Upper lobe of right lung (tissue), 1 donor: ENCODE data around the gene TANC2. TPM values are rescaled to one million over a fixed set of nuclear protein-coding genes. Genes with fewer than 3 reads are reported as not detected.

Experiments
- ATAC-seq: fragments of 200-7000 bp; cut with Tn5 transposase; one replicate; pipeline ENCODE4 v1.9.1; 2020; ENCODE audit warnings: mild to moderate bottlenecking, moderate library complexity
- DNase-seq: peaks from one replicate; pipeline ENCODE4 v3.0.0-alpha.2; 2020
- H3K27ac ChIP-seq: fragments of 200-600 bp; one replicate; pipeline ENCODE4 v1.8.0; 2022
- H3K27me3 ChIP-seq: fragments of 200-600 bp; one replicate; pipeline ENCODE4 v1.8.0; 2022; ENCODE audit warnings: mild to moderate bottlenecking
- H3K36me3 ChIP-seq: fragments of 200-600 bp; one replicate; pipeline ENCODE4 v1.8.0; 2022
- H3K4me1 ChIP-seq: fragments of 200-600 bp; one replicate; pipeline ENCODE4 v1.8.0; 2022
- H3K4me3 ChIP-seq: fragments of 200-600 bp; one replicate; pipeline ENCODE4 v1.8.0; 2022; ENCODE audit warnings: mild to moderate bottlenecking
- H3K9me3 ChIP-seq: fragments of 200-600 bp; one replicate; pipeline ENCODE4 v1.8.0; 2022
- intact Hi-C: fragments of 100-400 bp; cut with DNase I; formaldehyde crosslinking; loops from one replicate; pipeline ENCODE4 v1.11.0; 2022
- total RNA-seq: library from RNA; stranded (reverse); fragmentation: NEBNext Ultra II Directional; extraction: Animal tissue kit (Norgen Biotek cat#: 25700); gene quantifications from one replicate; pipeline ENCODE4 v1.2.1, GENCODE V29; 2021
- TF ChIP-seq, protein P1 (sequence below): fragments of 200-600 bp; IDR thresholded peaks from one replicate; pipeline ENCODE4 v1.8.0; 2022; ENCODE audit warnings: antibody characterized with exemption
- donor health status: DM: no; HTN: yes; CAD: no; lungs with severe emphysema.

The TANC2 gene
- total RNA-seq, 1 donor from 2014 or later = 114 TPM

- no peaks in the 10 kb centered on the region for H3K36me3 ChIP-seq
- ATAC-seq = peak; percentile 84
- TF ChIP-seq, protein P1, sequence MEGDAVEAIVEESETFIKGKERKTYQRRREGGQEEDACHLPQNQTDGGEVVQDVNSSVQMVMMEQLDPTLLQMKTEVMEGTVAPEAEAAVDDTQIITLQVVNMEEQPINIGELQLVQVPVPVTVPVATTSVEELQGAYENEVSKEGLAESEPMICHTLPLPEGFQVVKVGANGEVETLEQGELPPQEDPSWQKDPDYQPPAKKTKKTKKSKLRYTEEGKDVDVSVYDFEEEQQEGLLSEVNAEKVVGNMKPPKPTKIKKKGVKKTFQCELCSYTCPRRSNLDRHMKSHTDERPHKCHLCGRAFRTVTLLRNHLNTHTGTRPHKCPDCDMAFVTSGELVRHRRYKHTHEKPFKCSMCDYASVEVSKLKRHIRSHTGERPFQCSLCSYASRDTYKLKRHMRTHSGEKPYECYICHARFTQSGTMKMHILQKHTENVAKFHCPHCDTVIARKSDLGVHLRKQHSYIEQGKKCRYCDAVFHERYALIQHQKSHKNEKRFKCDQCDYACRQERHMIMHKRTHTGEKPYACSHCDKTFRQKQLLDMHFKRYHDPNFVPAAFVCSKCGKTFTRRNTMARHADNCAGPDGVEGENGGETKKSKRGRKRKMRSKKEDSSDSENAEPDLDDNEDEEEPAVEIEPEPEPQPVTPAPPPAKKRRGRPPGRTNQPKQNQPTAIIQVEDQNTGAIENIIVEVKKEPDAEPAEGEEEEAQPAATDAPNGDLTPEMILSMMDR = no peak
- H3K9me3 ChIP-seq = no peaks in the 10 kb centered on the region
- H3K4me3 ChIP-seq = no peak overlapping the region
- no peak overlapping the region for H3K27ac ChIP-seq
- H3K27me3 ChIP-seq = no peaks in the 10 kb centered on the region
- intact Hi-C loops = no loop called here
- no peak for DNase-seq
- H3K4me1 ChIP-seq = no peaks in the 10 kb centered on the region
Observed at GRCh38 chr17:62933501-62934385, 32.3 kb upstream of the TANC2 start.

DNA sequence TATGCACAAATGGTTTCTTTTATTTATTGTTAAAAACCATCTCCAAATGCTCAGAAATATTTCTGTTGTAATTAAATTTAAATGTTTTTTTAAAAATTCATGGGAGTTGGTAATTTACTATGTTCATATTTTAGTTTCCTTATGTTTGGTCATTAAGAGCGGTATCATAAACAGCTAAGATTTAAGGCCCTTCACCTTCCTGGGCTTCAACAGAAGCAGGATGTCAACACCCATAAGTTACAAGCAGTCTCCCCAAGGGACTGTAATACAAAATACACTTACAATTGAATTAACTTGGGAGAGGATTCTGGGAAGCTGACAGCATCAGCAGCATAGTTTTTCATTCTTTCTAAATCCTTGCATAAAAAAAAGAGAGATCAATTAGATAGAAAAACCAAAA is 30.9 kb upstream of the TANC2 start:
- no peak for ATAC-seq
- H3K27ac ChIP-seq = no peak overlapping the region
- TF ChIP-seq, protein P1 = no peak
- no peaks in the 10 kb centered on the region for H3K27me3 ChIP-seq
- H3K4me1 ChIP-seq = no peaks in the 10 kb centered on the region
- no peak overlapping the region for H3K4me3 ChIP-seq
- intact Hi-C loops = no loop called here
- DNase-seq = no peak
- H3K36me3 ChIP-seq = no peaks in the 10 kb centered on the region
- H3K9me3 ChIP-seq = no peaks in the 10 kb centered on the region

GRCh38 chr17:62935523-62935922 is 30.5 kb upstream of the TANC2 start:
- H3K4me1 ChIP-seq = no peaks in the 10 kb centered on the region
- ATAC-seq (no peak), DNase-seq (no peak)
- intact Hi-C loops = no loop called here
- H3K9me3 ChIP-seq = no peaks in the 10 kb centered on the region
- no peaks in the 10 kb centered on the region for H3K36me3 ChIP-seq
- no peak overlapping the region for H3K4me3 ChIP-seq
- TF ChIP-seq, protein P1 = no peak
- no peaks in the 10 kb centered on the region for H3K27me3 ChIP-seq
- no peak overlapping the region for H3K27ac ChIP-seq

GRCh38 chr17:62937606-62938005 is 28.4 kb upstream of the TANC2 start:
- TF ChIP-seq, protein P1 = no peak
- no peak for ATAC-seq
- Histone ChIP-seq H3K9me3 (peaks cover 12% of the 10 kb centered on the region), H3K4me3 (no peak overlapping the region), H3K27ac (no peak overlapping the region), H3K36me3 (no peaks in the 10 kb centered on the region), H3K27me3 (no peaks in the 10 kb centered on the region), H3K4me1 (no peaks in the 10 kb centered on the region)
- DNase-seq = no peak
- intact Hi-C loops = no loop called here

- no peak for ATAC-seq
- Histone ChIP-seq H3K27me3 (no peaks in the 10 kb centered on the region), H3K4me1 (no peaks in the 10 kb centered on the region), H3K27ac (no peak overlapping the region), H3K4me3 (no peak overlapping the region), H3K36me3 (no peaks in the 10 kb centered on the region), H3K9me3 (peaks cover 12% of the 10 kb centered on the region)
- intact Hi-C loops = no loop called here
- TF ChIP-seq, protein P1 = no peak
- DNase-seq = no peak
Observed at GRCh38 chr17:62941358-62941991, 24.6 kb upstream of the TANC2 start.
